Upper lobe of left lung (tissue), 6 donors: Measurements from ENCODE around the gene SULF2. TPM values are rescaled to one million over a fixed set of nuclear protein-coding genes. Genes with fewer than 3 reads are reported as not detected.

ENCODE experiments used
- ATAC-seq, 2 donors: fragments of 200-7000 bp; cut with Tn5 transposase; one replicate each; pipeline ENCODE4 v1.9.1; 2022; ENCODE audit warnings: mild to moderate bottlenecking in 2 of 2, moderate library complexity in 2 of 2; ENCODE audit not compliant: low FRiP score in 2 of 2
- DNase-seq, 2 donors: peaks; one replicate each; pipeline ENCODE4 v3.0.0-alpha.2; 2019 to 2020
- H3K27ac ChIP-seq, 4 donors: fragments of 200-600 bp; sonication (generic); one replicate each; pipeline ENCODE4 v1.5.1; 2016 to 2019
- H3K27me3 ChIP-seq, 4 donors: fragments of 200-600 bp; sonication (generic); one replicate each; pipeline ENCODE4 v1.5.1; 2017 to 2019
- H3K36me3 ChIP-seq, 4 donors: fragments of 200-600 bp; sonication (generic); one replicate each; pipeline ENCODE4 v1.5.1; 2016 to 2019
- H3K4me1 ChIP-seq, 4 donors: fragments of 200-600 bp; sonication (generic); one replicate each; pipeline ENCODE4 v1.5.1; 2018 to 2019
- H3K4me3 ChIP-seq, 4 donors: fragments of 200-600 bp; sonication (generic); one replicate each; pipeline ENCODE4 v1.5.1; 2017 to 2019; ENCODE audit warnings: mild to moderate bottlenecking in 2 of 4, moderate library complexity in 1 of 4
- H3K9me3 ChIP-seq, 4 donors: fragments of 200-600 bp; sonication (generic); one replicate each; pipeline ENCODE4 v1.5.1; 2018 to 2019
- EP300 ChIP-seq, 4 donors: sonication (generic); formaldehyde crosslinking; IDR thresholded peaks; one replicate each; pipeline ENCODE4 v1.5.1; 2017; ENCODE audit warnings: antibody characterized with exemption in 4 of 4, control low read depth in 2 of 4
- POLR2A ChIP-seq, 4 donors: fragments of 450-650 bp; IDR thresholded peaks; one replicate each; pipeline ENCODE4 v1.5.1; 2016 to 2017; ENCODE audit warnings: antibody characterized with exemption in 4 of 4, mild to moderate bottlenecking in 2 of 4
- POLR2AphosphoS5 ChIP-seq, 2 donors: sonication (generic); formaldehyde crosslinking; IDR thresholded peaks; one replicate each; pipeline ENCODE4 v1.5.1; 2017; ENCODE audit warnings: antibody characterized with exemption in 2 of 2
- WGBS, 2 donors: methylation state at CpG; one replicate each; pipeline ENCODE4 v1.1.5; 2017 to 2018; 5-methylcytosine and 5-hydroxymethylcytosine counted together
- total RNA-seq, 6 donors: library from RNA; depleted of rRNA in 4 of 6; stranded (reverse); fragments of >200 nt in 4 of 6; gene quantifications; one replicate each; pipeline versions ENCODE4 v1.1.0 to v1.2.1, GENCODE V29; 2016 to 2021
- TF ChIP-seq, protein P1 (sequence below), 6 experiments: fragments of 450-650 bp in 4 of 6; fragments of 200-600 bp in 2 of 6; sonication (generic) in 2 of 6; IDR thresholded peaks; one replicate each; pipeline ENCODE4 v1.5.1; 2016 to 2019; ENCODE audit warnings: antibody characterized with exemption in 6 of 6
- donor health status: DM: no; HTN: no; CAD: no; lungs with moderate emphysema.
- donor health status: DM: no; HTN: yes; CAD: no; lungs with severe emphysema.

The SULF2 gene
- total RNA-seq, 6 donors from 2014 or later = 15.0 to 63.8 (median 21.7) TPM

DNA sequence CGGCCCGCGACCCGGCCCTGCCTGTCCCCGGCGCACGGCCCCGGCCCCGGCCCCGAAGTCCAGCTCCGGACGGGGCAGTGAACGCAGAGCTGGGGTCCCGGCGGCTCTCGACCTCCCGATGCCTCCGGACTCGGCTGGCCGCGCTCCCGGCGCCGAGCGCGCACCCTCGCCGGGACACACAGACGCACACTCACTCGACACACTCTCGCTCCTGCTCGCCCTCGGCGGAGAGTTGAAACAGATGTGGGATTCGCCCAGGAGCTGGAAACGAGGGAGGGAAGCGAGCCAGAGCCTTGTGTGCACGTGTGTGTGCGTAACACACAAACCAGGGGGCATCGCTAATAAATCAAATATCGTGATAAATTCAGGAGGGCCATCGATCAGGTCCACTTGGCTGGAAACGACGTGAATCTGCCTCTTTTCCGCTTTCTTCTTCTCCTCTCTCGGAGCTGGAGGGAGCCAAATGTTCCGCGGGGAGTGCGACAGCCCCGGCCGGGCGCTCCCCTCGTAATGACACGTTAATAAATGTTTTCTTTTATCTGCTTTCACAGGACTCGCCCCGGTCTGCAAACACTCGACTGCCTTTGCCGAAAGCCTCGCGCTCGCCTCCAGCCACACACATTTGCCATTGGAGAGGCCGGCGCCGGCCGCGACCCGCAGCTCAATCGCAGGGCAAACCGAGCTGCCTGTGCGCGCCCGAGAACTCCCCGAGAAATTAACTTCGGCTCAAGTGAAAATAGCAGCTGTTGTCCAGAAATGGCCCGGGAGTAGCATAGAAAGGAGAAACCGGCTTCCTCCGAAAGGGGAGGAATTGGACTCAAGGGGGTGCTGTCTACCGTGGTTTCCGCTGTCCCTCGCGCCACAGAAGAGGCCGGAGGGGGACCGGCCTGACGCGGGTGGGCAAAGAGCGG, 828 bp upstream of the SULF2 start:
- Histone ChIP-seq H3K9me3 (no peaks in the 10 kb centered on the region), H3K36me3 (no peaks in the 10 kb centered on the region), H3K27me3 (peaks cover 0 to 8% (median 4%) of the 10 kb centered on the region in 4 donors), H3K4me1 (peaks cover 9 to 33% (median 21%) of the 10 kb centered on the region in 4 donors), H3K4me3 (peak overlapping the region; percentile 20 to 62 (median 53)), H3K27ac (peak overlapping the region in 2 of 4 donors; percentile 58 to 66)
- peak; percentile 37 to 89 for DNase-seq
- TF ChIP-seq EP300 (IDR thresholded peaks at IDR 0.05) = no peak
- TF ChIP-seq, protein P1, sequence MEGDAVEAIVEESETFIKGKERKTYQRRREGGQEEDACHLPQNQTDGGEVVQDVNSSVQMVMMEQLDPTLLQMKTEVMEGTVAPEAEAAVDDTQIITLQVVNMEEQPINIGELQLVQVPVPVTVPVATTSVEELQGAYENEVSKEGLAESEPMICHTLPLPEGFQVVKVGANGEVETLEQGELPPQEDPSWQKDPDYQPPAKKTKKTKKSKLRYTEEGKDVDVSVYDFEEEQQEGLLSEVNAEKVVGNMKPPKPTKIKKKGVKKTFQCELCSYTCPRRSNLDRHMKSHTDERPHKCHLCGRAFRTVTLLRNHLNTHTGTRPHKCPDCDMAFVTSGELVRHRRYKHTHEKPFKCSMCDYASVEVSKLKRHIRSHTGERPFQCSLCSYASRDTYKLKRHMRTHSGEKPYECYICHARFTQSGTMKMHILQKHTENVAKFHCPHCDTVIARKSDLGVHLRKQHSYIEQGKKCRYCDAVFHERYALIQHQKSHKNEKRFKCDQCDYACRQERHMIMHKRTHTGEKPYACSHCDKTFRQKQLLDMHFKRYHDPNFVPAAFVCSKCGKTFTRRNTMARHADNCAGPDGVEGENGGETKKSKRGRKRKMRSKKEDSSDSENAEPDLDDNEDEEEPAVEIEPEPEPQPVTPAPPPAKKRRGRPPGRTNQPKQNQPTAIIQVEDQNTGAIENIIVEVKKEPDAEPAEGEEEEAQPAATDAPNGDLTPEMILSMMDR (IDR thresholded peaks at IDR 0.05) = peak; percentile 39 to 63 (median 48)
- TF ChIP-seq POLR2A (IDR thresholded peaks at IDR 0.05) = peak in 1 of 4 donors; percentile 12
- peak; percentile 68 to 85 for ATAC-seq
- 1 to 2% methylated on average over 37 to 81 of the region's 86 CpGs for WGBS, 2 donors

DNA sequence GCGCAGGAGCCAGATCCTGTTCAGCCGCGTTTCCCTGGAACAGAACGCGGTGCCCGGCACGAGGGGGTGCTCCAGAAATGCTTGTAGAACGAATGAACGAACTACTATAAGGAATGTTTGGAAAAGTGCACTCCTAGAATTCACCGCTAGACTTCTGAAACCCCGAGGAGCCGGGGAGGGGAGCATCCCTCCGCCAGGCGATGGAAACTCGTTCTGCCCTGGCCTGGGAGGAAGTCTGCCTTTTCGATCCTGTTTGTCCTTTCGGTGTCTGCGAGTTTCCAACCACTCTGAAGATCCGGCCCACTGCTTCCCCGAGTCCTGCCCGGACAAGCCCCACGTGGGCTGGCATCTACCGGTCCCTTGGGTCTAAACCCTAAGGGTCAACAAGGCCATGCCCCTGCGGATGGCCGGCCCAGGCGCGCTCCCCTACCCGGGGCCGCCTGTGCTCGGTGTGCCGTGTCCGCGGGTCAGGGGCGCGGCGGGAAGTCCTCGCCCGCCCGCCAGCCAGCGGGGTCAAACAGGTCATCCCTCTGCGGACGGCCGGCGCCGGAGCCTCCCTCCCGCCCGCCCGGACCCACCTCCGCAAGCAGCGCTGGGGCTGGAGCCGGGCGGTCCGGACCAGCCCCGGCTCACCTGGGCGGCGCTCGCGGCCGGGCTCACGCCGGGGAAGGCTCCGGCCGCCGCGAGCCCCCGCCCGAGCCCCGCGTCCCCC, 526 bp downstream of the SULF2 start:
- Histone ChIP-seq H3K9me3 (no peaks in the 10 kb centered on the region), H3K4me3 (peak overlapping the region; percentile 7 to 62 (median 53)), H3K27me3 (peaks cover 0 to 8% (median 4%) of the 10 kb centered on the region in 4 donors), H3K4me1 (peaks cover 9 to 33% (median 21%) of the 10 kb centered on the region in 4 donors), H3K27ac (peak overlapping the region in 2 of 4 donors; percentile 33 to 42), H3K36me3 (no peaks in the 10 kb centered on the region)
- DNase-seq (peak in 1 of 2 donors; percentile 87), ATAC-seq (peak in 1 of 2 donors; percentile 45)
- 2 to 4% methylated on average over 10 to 20 of the region's 69 CpGs for WGBS, 2 donors
- TF ChIP-seq, protein P1 (IDR thresholded peaks at IDR 0.05) = peak in 2 of 6 experiments; percentile 14 to 23
- no peak for TF ChIP-seq EP300 (IDR thresholded peaks at IDR 0.05)

DNA sequence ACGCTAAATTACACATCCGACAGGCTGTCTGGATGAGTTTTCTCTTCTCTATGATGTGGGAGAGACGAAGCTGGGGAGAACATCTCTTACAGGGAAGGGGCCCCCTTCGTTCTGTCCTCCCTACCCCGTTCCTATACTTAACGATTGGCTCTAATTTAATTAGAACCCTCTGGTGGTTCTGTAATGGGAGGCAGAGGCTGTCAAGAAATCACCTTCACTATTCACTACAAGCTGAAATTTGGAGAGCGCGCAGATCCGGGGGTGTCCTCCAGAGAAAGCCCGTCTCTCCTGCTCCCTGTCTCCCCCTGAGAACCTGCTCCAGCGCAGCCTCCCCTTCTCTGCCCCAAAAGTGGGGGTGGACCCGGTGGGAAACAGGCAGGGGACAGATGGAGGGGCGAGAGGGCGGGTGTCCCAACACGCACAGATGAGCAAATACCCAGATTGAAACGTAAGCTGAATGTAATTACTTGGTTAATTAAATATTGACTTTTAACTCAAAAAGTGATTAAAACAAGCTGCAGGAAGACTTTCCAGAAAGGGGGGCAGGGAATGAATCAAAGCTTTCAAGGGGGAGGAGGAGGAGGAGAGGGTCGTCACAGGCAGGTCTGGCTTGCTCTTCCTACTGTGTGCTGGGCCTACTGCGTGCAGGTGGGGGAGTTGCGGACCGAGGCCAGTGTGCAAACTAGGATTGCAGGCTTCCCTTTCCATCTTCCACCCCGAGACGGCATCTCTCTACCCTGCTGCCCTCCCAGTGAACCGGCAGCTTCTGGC, 1.3 kb downstream of the SULF2 start:
- 40 to 50% methylated on average over 23 of the region's 23 CpGs for WGBS, 2 donors
- peak overlapping the region in 1 of 4 donors; percentile 42 for H3K27ac ChIP-seq
- DNase-seq = no peak

DNA sequence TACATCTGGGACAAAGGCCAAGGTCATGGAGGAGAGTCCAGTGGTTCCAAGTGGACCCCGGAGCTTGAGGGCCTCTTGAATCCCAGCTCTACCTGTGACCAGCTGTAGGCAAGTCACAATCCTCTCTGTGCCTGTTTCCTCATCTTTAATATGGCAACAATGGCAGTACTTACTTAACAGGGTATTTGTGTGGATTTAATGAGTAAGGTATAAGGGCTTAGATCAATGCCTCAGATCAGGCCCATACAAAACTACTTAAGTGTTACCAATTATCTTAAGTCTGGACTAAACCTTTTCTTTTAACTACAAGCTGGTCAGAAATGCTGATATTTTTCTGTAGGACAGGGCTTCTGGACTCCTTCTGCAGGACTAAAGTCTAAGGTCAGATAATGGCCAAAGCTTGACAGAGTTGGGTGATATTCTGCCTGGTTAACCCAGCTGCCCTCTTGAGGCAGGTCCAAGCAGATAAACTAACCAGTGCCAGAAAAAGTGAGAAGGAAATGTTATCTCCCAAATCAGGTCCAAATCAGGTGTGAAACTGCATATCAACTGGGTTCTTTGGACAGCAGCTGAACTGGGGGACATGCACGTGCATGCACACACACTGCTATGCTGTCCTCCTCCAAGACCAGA, 2.2 kb downstream of the SULF2 start:
- Histone ChIP-seq H3K27ac (no peak overlapping the region), H3K27me3 (peaks cover 0 to 8% (median 4%) of the 10 kb centered on the region in 4 donors), H3K4me3 (no peak overlapping the region), H3K4me1 (peaks cover 9 to 33% (median 21%) of the 10 kb centered on the region in 4 donors), H3K9me3 (no peaks in the 10 kb centered on the region), H3K36me3 (no peaks in the 10 kb centered on the region)
- no peak for TF ChIP-seq POLR2AphosphoS5 (IDR thresholded peaks at IDR 0.05)
- no peak for TF ChIP-seq EP300 (IDR thresholded peaks at IDR 0.05)
- no peak for TF ChIP-seq POLR2A (IDR thresholded peaks at IDR 0.05)
- TF ChIP-seq, protein P1 (IDR thresholded peaks at IDR 0.05) = no peak
- ATAC-seq = no peak
- DNase-seq = no peak
- WGBS, 2 donors = 80 to 87% methylated on average over 2 of the region's 2 CpGs

More for the DNA sequence above, 1.3 kb downstream of the SULF2 start:
- no peak for ATAC-seq
- Histone ChIP-seq H3K36me3 (no peaks in the 10 kb centered on the region), H3K4me1 (peaks cover 9 to 33% (median 21%) of the 10 kb centered on the region in 4 donors), H3K27me3 (peaks cover 0 to 8% (median 4%) of the 10 kb centered on the region in 4 donors), H3K9me3 (no peaks in the 10 kb centered on the region), H3K4me3 (peak overlapping the region in 3 of 4 donors; percentile 48 to 62 (median 58))
- TF ChIP-seq EP300 (IDR thresholded peaks at IDR 0.05) (no peak), POLR2AphosphoS5 (IDR thresholded peaks at IDR 0.05) (no peak), POLR2A (IDR thresholded peaks at IDR 0.05) (no peak)
- TF ChIP-seq, protein P1 (IDR thresholded peaks at IDR 0.05) = no peak
